ENCODE measurements around the gene NPAS4.
"Not testable (repeated sequence)": the region's sequence is repeated elsewhere in the genome, so short reads cannot be mapped to it uniquely, and the experiment has no call there.

The NPAS4 gene

DNA sequence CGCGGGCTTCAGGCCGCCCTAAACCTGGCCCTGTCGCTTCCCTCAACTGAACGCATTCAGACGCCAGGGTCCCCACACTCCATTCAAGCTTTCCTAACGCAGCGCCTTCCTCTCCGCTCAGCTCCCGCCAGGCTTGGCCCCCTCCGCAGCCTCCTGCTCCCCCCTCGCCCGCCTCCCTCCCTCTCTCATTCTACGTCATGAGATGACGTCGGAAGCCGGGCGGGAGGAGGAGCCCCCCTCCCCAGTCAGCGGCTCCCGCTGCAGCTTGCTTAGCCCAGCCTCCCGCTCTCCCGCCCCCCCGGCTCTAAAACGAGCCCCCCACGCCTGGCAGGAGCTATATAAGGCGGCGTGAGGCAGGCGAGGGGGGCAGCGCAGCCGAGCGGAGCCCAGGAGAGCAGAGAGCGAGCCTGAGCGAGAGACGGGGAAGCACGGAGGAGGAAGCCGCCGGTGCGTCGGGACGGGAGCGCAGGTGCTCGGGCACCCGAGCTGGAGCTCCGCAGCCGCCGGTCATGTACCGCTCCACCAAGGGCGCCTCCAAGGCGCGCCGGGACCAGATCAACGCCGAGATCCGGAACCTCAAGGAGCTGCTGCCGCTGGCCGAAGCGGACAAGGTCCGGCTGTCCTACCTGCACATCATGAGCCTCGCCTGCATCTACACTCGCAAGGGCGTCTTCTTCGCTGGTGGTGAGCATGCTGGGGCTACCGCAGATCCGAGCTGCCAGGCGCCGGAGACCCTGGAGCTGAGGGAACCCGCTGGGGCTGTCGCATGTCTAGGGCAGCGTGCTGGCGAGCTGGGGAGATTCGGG lies at the start of gene NPAS4:
Gene NPAS4, plus strand, starts transcription at position 365 of the 806 bp plus-strand sequence. Its CDS starts 145 bp downstream, at position 510.
- no peak for DNase-seq (ENCODE audit: low read depth in 2 of 2)

DNA sequence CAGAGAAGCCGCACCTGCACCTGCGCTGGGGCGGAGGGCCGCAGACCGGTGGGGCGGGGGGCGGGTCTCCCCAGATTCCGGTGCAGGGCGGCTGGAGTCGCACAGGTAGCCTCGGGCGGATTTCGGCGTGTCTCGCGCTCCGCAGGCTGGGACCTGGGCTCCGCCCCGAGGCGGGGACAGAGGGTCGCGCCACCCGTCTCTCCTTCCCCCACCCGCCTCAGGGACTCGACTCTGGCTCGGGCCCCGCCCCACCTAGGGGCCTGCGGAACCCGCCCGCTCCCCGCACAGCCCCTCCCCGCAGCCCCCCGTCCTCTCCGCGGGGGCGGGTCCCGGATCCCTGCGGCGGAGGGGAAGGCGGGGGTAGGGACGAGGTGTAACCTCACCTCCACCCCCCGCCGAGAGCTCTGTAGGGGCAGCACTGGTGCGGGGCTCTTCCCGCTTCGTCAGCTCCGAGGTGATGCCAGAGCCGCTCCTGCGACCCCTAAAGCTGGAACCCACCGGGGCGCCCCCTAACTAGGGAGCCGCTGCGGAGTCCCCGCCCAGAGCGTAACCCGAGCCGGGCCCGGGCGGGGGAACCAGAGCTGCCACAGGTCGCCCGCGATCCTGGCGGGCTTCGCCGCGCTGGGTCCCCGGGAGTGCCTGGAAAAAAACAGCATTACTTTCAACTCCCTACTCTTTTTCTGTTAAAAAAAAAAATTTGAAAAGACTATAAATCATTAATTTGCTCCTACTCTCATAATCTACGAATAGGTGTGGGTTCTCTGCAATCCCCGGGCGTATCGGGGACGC lies 49.0 kb upstream of the NPAS4 start, which contains the start of gene SLC29A2:
Gene SLC29A2, minus strand, starts transcription at position 134 of the 789 bp plus-strand sequence. CDS start 169 bp downstream, outside the sequence.
- DNase-seq (ENCODE audit: low read depth in 2 of 2): peak; percentile 68 to 77

DNA sequence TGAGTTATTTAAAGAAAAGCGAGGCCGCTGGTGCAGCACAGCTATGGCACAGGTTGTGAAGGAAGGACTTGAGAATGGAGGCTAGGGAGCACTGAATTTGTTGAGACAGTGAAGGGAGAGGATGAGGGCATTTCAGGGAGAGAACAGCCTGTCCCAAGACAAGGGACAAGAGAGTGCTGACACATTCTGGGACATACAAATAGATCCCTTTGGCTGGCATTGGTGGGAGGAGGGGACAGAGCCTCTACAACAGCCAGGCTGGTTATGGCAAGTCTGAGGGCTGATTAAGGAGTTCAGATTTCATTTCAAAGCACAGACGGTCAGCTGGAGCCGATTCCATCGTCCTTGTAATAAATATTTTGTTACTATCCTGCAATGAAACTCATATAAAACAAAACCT lies 47.6 kb upstream of the NPAS4 start:
- no peak for DNase-seq (ENCODE audit: low read depth in 2 of 2)

DNA sequence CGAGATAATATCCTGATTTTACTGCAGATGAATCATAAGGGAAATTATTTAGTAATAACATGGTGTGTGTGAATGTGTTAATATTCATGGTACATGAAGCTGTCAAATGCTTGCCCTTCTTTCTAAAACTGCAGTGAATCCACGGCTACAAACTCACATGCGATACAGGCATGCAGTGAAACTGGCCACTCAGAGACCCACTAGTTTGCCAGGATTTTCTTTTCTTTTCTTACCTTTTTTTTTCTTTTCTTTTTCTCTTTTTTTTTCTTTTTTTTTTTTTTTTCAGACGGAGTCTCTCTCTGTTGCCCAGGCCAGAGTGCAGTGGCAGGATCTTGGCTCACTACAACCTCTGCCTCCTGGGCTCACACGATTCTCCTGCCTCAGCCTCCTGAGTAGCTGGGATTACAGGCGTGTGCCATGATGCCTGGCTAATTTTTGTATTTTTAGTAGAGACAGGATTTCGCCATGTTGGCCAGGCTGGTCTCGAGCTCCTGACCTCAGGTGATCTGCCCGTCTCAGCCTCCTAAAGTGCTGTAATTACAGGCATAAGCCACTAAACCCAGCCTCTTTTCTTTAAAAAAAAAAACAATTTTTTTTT lies 47.0 kb upstream of the NPAS4 start:
- DNase-seq (ENCODE audit: low read depth in 2 of 2): not testable (repeated sequence)

DNA sequence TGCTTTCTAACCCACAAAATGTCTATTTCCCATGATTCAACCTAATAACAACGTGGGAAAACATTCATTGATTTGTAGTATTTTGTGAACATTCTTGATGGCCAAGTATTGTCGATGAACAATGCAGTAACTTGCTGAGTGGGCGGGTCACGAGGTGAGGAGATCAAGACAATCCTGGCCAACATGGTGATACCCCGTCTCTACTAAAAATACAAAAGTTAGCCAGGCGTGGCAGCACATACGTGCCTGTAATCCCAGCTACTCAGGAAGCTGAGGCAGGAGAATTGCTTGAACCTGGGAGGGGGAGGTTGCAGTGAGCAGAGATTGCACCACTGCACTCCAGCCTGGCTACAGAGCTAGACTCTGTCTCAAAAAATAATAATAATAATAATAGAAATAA lies 40.6 kb upstream of the NPAS4 start:
- not testable (repeated sequence) for DNase-seq (ENCODE audit: low read depth in 2 of 2)

GRCh38 chr11:66384316-66384715 lies 36.5 kb upstream of the NPAS4 start:
- not testable (repeated sequence) for DNase-seq (ENCODE audit: low read depth in 2 of 2)

DNA sequence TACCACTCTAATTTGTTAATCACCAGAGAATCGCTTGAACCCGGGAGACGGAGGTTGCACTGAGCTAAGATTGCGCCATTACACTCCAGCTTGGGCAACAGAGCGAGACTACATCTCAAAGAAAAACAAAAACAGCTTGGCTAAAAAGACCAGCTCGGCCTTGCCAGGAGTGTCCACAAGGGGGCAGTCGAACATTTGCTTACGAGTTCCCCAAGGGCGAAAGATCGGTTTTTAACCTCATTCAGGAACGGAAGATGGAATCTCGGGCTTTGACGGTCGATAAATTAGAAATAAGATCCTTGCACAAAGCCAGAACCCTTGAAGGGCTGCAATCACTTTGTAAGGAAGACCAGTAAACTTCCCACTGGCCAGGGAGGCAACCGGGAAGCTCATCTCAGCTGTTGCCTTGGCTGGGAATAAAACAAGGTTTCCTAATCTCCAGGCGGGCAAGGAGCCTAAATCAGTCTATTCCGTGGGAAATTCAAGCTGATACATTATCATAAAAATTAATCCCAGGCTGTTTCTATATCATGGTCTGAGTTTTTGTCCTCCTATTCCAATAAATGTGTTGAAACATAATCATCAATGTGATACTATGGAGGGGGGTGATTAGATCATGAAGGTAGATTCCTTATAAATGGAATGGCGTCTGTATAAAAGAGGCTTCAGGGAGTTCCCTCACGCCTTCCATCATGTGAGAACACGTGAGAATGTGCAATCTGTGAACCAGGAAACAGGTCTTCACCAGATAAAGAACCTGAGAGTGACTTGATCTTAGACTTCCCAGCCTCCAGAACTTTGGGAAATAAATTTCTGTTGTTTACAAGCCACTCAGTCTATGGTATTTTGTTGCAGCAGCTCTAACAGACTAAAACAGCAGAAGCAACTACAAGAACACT lies 34.4 kb upstream of the NPAS4 start:
- DNase-seq (ENCODE audit: low read depth in 2 of 2): peak; percentile 76 to 82

DNA sequence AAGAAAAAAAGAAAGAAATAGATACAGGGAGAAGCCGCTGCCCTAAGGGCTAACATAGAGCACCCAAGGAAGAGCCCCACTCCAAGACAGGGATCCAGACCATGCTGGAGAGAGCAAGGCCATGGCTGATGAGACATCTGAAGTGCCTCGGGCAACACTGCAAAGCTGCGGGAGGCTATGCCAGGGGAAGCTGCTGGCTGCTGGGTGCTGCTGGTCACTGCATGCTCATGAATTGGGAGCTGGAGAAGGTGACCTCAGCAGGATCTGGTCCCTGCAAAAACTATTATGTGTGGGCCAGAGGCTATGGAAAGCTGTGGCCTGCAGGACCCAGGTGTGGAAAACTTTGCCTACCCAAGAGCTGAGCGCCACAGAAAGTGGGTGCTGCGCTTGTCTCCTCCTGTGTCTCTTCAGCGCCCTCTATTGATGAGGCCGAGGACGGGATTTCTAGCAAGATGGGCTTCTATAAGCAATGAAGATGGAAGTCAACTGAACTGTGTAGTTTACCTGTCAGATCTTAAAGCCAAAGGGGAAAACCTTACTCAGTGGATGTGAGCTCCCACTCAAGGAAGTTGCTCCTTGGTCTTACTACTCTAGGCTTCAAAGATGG lies 32.0 kb upstream of the NPAS4 start:
- peak; percentile 40 to 59 for DNase-seq (ENCODE audit: low read depth in 2 of 2)

DNA sequence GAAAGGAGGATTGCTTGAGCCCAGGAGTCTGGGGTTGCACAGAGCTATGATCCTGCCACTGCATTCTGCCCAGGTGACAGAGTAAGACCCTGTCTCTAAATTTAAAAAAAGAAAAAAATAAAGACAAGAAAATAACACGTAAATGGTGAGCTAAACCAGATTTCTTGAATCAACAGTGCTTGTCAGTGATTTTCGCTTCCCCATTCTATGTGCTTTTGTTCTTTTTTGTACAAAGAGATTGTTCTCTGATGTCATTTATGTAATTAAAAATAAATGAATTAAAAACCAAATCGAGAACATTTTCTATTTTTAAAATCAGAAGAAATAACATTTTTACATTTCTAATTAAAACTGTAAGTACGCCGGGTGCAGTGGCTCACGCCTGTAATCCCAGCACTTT lies 29.5 kb upstream of the NPAS4 start:
- DNase-seq (ENCODE audit: low read depth in 2 of 2): no peak

- DNase-seq (ENCODE audit: low read depth in 2 of 2): no peak
Measured at GRCh38 chr11:66393954-66394353, 26.9 kb upstream of the NPAS4 start.

DNA sequence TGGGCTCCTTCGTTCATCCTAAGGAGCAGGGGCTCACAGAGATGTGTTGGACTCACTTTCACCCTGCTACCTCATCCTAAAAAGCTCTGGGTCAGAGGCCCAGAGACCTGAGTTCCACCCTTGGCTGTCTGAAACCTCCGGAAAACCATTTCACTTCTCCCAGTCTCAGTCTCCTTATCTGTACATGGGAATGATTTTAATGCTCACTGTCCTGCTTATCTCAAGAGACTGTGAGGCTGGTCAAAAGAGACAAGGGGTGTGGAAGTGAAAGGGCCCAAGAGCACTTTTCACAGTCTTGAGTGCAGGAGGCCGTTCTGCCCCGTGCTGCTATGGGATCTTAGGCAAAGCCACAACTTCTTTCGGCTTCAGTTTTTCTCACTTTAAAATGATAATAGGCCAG lies 13.2 kb upstream of the NPAS4 start:
- DNase-seq (ENCODE audit: low read depth in 2 of 2): no peak

DNA sequence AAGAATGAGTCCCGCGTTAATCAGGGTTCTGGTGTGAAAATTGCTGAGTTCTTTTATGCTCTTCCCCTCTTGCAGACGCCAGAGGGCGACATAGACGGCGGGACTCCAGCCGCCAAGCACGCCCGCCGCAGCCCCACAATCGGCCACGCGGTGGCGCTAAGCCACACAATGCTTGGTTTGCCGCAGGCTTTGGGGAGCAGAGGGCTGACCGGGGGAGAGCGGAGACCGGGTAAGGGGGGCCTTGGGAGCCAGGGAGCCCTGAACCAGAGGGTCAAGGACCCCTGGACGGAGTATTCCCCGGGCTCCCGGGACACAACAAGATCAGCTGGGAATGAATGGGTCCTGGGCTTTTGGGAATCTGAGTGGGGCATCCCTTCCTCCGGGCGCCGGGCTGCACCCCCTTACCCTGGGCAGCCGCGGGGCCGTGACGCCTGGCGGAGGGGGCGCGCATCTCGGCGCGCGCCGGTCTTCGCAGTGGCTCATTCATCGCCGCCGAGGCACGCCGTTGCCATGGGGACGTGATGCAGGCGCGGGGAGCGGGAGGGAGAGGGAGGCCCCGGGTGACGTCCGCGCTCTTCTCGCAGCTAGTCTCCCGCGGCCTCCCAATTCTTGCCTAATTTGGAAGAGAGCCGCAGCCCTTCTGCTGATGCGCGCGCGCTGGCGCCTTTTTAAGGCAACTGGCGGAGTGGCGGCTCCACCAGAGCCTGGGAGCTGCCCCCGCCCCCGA lies 12.2 kb upstream of the NPAS4 start:
- peak; percentile 94 for DNase-seq (ENCODE audit: low read depth in 2 of 2)

DNA sequence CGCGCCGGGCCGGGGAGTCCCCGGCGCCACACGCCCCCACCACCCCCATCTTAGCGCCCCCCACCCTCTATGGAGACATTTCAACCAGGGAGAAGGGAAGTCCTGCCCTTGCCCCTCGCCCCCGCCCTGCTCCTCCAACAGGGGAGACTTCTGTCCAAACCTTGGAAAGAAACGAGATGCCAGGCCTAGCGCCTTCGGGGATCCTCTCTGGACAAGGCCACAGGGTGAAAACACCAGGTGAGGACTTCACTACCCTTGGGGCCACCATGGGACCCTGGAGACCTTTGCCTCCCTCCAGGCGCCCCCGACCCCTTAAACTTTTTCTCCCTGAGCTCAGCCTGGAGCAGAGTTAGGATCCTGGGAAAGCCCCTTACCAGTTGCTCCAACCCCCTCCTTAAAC lies 11.6 kb upstream of the NPAS4 start:
- no peak for DNase-seq (ENCODE audit: low read depth in 2 of 2)

GRCh38 chr11:66410191-66410590 lies 10.6 kb upstream of the NPAS4 start:
- no peak for DNase-seq (ENCODE audit: low read depth in 2 of 2)

DNA sequence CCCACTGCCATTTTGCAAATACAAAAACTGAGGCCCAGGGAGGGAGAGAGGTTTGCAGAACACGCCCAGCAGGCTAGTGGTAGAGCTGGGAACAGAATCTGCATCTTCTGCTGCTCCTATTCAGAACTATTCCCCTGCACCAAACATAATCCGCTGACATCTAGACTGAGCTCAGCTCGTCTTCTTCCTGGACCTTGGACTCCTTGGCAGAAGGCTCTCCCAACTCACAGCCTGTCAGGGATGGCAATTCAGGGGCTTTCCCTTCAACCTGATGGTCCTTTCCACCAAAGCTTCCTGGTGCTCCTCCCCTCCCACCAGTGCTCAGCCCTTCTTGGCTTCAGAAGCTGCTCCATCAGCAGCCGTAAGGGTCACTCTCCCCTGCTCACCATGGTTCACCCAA lies 9.5 kb upstream of the NPAS4 start:
- DNase-seq (ENCODE audit: low read depth in 2 of 2): no peak

GRCh38 chr11:66412110-66412509 lies 8.7 kb upstream of the NPAS4 start:
- DNase-seq (ENCODE audit: low read depth in 2 of 2): no peak

DNA sequence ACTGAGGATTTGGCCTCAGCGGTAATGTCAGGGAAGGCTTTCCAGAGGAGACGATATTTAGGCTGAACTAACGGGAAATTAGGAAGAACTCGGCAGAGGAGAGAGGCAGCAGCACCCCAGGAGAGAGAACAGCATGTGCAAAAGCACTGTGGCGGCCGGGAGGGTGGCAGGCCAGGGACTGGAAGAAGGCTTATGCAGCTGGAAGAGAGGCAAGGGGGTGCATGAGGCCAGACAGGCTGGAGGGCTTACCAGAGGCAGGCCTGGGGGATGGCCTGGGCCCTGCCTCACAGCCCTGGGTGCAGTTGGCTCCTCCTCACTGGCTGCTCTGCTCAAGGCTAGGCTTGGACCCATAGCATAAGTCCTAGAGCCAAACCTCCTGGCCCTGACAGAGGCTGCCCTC lies 7.7 kb upstream of the NPAS4 start:
- no peak for DNase-seq (ENCODE audit: low read depth in 2 of 2)

DNA sequence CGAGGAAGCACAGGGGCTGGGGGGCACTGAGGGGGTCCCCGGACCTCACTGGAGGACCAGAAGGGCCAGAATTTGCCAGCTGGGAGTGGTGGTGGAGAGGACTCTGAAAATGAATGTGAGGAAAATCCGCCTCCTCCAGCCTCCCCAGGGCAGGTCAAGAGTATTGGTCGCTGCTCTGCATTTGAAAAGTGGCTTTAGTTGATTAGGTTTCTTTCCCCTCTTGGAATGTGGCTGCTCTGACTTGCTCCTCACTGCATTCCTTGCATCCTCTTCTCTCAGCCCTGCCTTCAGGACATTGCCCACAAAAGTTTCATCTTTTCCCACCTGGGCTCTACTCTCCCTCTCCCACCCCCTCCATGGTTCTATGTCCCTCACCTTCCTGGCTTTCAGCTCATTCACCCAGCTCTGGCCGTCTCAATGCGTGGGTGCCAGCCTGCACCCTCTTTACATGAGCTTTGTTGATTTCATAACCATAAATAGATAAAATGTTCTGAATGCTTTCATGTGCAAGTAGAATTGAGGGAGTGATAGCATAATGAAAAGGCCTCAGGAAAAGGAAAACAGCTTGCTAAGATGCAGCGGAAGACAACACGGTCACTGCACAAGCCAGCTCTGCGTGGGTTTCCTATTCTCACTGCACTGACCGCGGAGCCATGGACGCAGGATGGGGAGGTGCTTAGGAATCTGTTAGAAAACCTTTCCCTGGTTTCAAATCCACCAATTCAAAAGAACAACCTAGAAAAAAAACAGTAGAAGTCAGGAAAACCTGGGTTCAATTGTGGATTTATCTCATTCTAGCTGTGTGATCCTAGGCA lies 6.5 kb upstream of the NPAS4 start:
- no peak for DNase-seq (ENCODE audit: low read depth in 2 of 2)

GRCh38 chr11:66415423-66415822 lies 5.4 kb upstream of the NPAS4 start:
- no peak for DNase-seq (ENCODE audit: low read depth in 2 of 2)
